ENCODE results near the gene TOMM5.

TOMM5 gene

DNA sequence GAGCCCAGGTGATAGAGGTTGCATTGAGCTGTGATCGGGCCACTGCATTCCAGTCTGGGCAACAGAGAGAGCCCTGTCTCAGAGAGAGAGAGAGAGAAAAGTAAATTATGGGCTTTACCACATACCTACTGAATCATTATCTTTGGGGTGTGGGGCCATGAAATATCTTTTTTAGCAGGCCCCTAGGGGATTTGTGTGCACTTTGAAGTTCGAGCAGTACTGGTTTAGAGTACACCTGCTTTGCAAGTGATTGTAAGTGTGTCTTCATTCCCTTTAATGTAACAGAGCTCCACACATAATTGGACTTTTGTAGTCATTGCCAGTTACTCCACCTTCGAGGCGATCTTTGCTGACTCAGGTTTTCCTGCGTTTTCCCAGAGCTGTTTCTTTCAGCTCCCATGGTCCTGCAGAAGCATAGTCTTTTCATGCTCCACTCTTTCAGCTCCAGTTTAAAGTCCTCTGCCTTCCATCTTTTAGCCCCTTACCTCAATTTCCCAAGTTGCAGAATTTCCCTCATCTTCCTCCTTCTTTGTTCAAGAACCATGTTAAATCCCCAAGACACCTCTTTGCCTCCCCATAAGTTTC lies 34.4 kb upstream of the TOMM5 start:
- Histone ChIP-seq H3K9me3 (ENCODE audit: control insufficient read depth, low read length) (no peaks in the 10 kb centered on the region), H3K23ac (ENCODE audit: low read length in 2 of 2) (no peak overlapping the region), H3K27ac (ENCODE audit: low read length, poor library complexity, severe bottlenecking) (no peak overlapping the region), H3K79me1 (replicated peaks; ENCODE audit: low read length, poor library complexity, severe bottlenecking) (no peaks in the 10 kb centered on the region), H4K91ac (ENCODE audit: low read length) (no peak overlapping the region), H2AK5ac (ENCODE audit: low read length, severe bottlenecking) (no peak overlapping the region), H3K4me1 (ENCODE audit: control insufficient read depth, insufficient read depth, low read depth, low read length) (no peaks in the 10 kb centered on the region), H4K8ac (ENCODE audit: low read length) (no peak overlapping the region), H2AFZ (ENCODE audit: low read depth, low read length) (no peak overlapping the region), H2BK120ac (ENCODE audit: low read depth, low read length) (no peak overlapping the region), H3K4me3 (ENCODE audit: insufficient read depth in 1 of 2, low read depth in 1 of 2, low read length in 2 of 2) (no peak overlapping the region), H3K36me3 (ENCODE audit: control insufficient read depth in 1 of 2, insufficient read depth in 2 of 2, low read depth in 1 of 2, low read length in 2 of 2) (no peaks in the 10 kb centered on the region), H3K14ac (ENCODE audit: low read length in 2 of 2) (no peak overlapping the region), H2BK15ac (ENCODE audit: low read depth, poor library complexity, severe bottlenecking) (no peak overlapping the region), H3K27me3 (ENCODE audit: control insufficient read depth in 1 of 2, insufficient read depth in 1 of 2, low read length in 2 of 2) (peaks cover 0 to 29% of the 10 kb centered on the region in 2 experiments), H2BK12ac (ENCODE audit: low read length in 2 of 2) (no peak overlapping the region), H3K4me2 (ENCODE audit: low read length, poor library complexity, severe bottlenecking) (no peak overlapping the region), H3K4ac (ENCODE audit: low read depth in 1 of 2, low read length in 2 of 2) (no peak overlapping the region), H2BK5ac (ENCODE audit: low read depth, low read length, poor library complexity, severe bottlenecking) (no peak overlapping the region), H3K9ac (ENCODE audit: low read length) (no peak overlapping the region), H3K18ac (ENCODE audit: low read depth in 1 of 2, low read length in 2 of 2) (no peak overlapping the region)
- 75% methylated on average over 5 of the region's 5 CpGs for WGBS
- no peak for DNase-seq

DNA sequence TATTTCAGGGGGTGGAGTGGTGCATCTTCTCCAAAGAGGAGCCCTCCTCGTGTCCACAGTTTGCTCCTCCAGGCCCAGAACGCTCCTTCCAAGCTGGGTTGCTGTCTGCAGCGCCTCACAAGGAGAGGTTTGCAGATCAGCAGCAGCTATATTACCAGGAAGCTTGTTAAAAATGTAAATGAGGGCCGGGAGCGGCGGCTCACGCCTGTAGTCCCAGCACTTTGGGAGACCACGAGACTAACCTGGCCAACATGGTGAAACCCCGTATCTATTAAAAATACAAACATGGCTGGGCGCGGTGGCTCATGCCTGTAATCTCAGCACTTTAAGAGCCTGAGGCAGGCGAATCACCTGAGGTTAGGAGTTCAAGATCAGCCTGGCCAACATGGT lies 33.4 kb upstream of the TOMM5 start:
- Histone ChIP-seq H2BK120ac (ENCODE audit: low read depth, low read length) (no peak overlapping the region), H4K91ac (ENCODE audit: low read length) (no peak overlapping the region), H3K23ac (ENCODE audit: low read length in 2 of 2) (no peak overlapping the region), H2AFZ (ENCODE audit: low read depth, low read length) (no peak overlapping the region), H3K9ac (ENCODE audit: low read length) (no peak overlapping the region), H3K27ac (ENCODE audit: low read length, poor library complexity, severe bottlenecking) (no peak overlapping the region), H4K8ac (ENCODE audit: low read length) (no peak overlapping the region), H2BK5ac (ENCODE audit: low read depth, low read length, poor library complexity, severe bottlenecking) (no peak overlapping the region), H3K4me3 (ENCODE audit: insufficient read depth in 1 of 2, low read depth in 1 of 2, low read length in 2 of 2) (no peak overlapping the region), H3K18ac (ENCODE audit: low read depth in 1 of 2, low read length in 2 of 2) (no peak overlapping the region), H3K4me2 (ENCODE audit: low read length, poor library complexity, severe bottlenecking) (no peak overlapping the region), H2BK12ac (ENCODE audit: low read length in 2 of 2) (no peak overlapping the region), H3K14ac (ENCODE audit: low read length in 2 of 2) (no peak overlapping the region), H3K79me1 (replicated peaks; ENCODE audit: low read length, poor library complexity, severe bottlenecking) (no peaks in the 10 kb centered on the region), H2AK5ac (ENCODE audit: low read length, severe bottlenecking) (no peak overlapping the region), H3K9me3 (ENCODE audit: control insufficient read depth, low read length) (no peaks in the 10 kb centered on the region), H2BK15ac (ENCODE audit: low read depth, poor library complexity, severe bottlenecking) (no peak overlapping the region), H3K36me3 (ENCODE audit: control insufficient read depth in 1 of 2, insufficient read depth in 2 of 2, low read depth in 1 of 2, low read length in 2 of 2) (no peaks in the 10 kb centered on the region), H3K4me1 (ENCODE audit: control insufficient read depth, insufficient read depth, low read depth, low read length) (no peaks in the 10 kb centered on the region), H3K4ac (ENCODE audit: low read depth in 1 of 2, low read length in 2 of 2) (no peak overlapping the region), H3K27me3 (ENCODE audit: control insufficient read depth in 1 of 2, insufficient read depth in 1 of 2, low read length in 2 of 2) (peaks cover 0 to 36% of the 10 kb centered on the region in 2 experiments)
- no peak for DNase-seq
- 79% methylated on average over 12 of the region's 12 CpGs for WGBS

DNA sequence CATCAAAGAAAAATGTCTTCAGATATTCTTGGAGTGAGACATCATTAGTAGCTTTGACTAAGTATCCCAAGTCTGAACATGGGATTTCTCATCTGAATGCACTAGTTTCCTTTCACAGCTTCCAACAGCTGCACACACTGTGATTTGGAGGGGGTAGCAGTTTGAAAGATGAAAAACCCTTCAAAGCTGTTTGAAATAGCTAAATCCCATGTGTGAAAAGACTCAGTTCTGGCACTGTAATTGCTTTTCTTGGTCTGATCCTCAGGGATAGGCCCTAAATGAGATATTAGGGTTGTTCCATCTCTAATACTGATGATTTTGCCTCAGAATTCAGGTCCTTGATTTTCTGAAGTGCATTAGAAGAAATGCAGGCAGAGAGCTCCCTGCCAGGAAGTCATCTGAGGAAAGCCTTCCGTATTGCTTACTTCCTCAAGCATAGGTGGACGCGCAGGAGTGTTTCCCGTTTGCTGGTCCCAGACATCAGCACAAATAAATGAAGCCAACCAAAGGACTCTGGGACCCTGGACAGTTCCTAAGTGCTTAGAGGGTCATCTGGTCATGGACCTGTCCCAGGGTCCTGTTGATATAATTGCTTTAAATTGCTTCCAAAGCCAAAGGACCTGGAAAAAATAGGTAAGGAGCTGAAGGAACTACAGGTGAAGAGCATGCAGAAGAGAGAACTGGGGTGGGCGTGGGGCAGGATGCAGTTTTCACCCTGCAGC lies 32.8 kb upstream of the TOMM5 start:
- Histone ChIP-seq H4K91ac (ENCODE audit: low read length) (no peak overlapping the region), H3K23ac (ENCODE audit: low read length in 2 of 2) (no peak overlapping the region), H2AFZ (ENCODE audit: low read depth, low read length) (no peak overlapping the region), H3K4me2 (ENCODE audit: low read length, poor library complexity, severe bottlenecking) (no peak overlapping the region), H2BK15ac (ENCODE audit: low read depth, poor library complexity, severe bottlenecking) (no peak overlapping the region), H3K9me3 (ENCODE audit: control insufficient read depth, low read length) (no peaks in the 10 kb centered on the region), H2BK120ac (ENCODE audit: low read depth, low read length) (no peak overlapping the region), H4K8ac (ENCODE audit: low read length) (no peak overlapping the region), H2AK5ac (ENCODE audit: low read length, severe bottlenecking) (no peak overlapping the region), H2BK12ac (ENCODE audit: low read length in 2 of 2) (no peak overlapping the region), H3K4me3 (ENCODE audit: insufficient read depth in 1 of 2, low read depth in 1 of 2, low read length in 2 of 2) (no peak overlapping the region), H3K27me3 (ENCODE audit: control insufficient read depth in 1 of 2, insufficient read depth in 1 of 2, low read length in 2 of 2) (peaks cover 0 to 36% of the 10 kb centered on the region in 2 experiments), H3K9ac (ENCODE audit: low read length) (no peak overlapping the region), H3K27ac (ENCODE audit: low read length, poor library complexity, severe bottlenecking) (no peak overlapping the region), H2BK5ac (ENCODE audit: low read depth, low read length, poor library complexity, severe bottlenecking) (no peak overlapping the region), H3K4ac (ENCODE audit: low read depth in 1 of 2, low read length in 2 of 2) (no peak overlapping the region), H3K79me1 (replicated peaks; ENCODE audit: low read length, poor library complexity, severe bottlenecking) (no peaks in the 10 kb centered on the region), H3K14ac (ENCODE audit: low read length in 2 of 2) (no peak overlapping the region), H3K36me3 (ENCODE audit: control insufficient read depth in 1 of 2, insufficient read depth in 2 of 2, low read depth in 1 of 2, low read length in 2 of 2) (no peaks in the 10 kb centered on the region), H3K4me1 (ENCODE audit: control insufficient read depth, insufficient read depth, low read depth, low read length) (no peaks in the 10 kb centered on the region), H3K18ac (ENCODE audit: low read depth in 1 of 2, low read length in 2 of 2) (no peak overlapping the region)
- 75% methylated on average over 5 of the region's 5 CpGs for WGBS
- DNase-seq, result no peak

DNA sequence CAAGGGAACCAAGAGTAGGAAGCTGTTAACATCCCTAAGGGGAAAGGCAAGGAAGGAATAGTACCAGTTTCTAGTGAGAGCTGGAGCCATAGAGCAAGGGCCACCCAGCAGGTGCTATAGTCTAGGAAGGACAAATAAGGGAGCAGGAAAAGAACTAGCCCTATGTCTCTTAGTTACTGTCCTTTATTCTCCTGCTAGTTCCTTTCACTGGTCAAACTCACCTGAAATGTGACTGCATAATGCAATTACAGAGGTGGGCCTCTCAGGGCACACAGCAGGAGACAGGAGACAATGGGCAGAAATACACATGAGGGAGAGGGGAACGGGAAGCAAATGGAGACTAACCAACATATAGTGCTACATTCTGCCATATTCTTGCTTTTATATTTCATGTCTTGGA lies 31.7 kb upstream of the TOMM5 start:
- no CpG with 5 or more reads among the region's 1 CpG for WGBS

More for the DNA sequence above, 31.7 kb upstream of the TOMM5 start:
- no peak overlapping the region for H3K9ac ChIP-seq (ENCODE audit: low read length)
- H4K8ac ChIP-seq (ENCODE audit: low read length), result no peak overlapping the region
- no peak overlapping the region for H3K4me2 ChIP-seq (ENCODE audit: low read length, poor library complexity, severe bottlenecking)
- H3K27me3 ChIP-seq (ENCODE audit: control insufficient read depth in 1 of 2, insufficient read depth in 1 of 2, low read length in 2 of 2), result peaks cover 0 to 39% of the 10 kb centered on the region in 2 experiments
- no peak overlapping the region for H2AFZ ChIP-seq (ENCODE audit: low read depth, low read length)
- no peaks in the 10 kb centered on the region for H3K9me3 ChIP-seq (ENCODE audit: control insufficient read depth, low read length)
- no peak overlapping the region for H3K27ac ChIP-seq (ENCODE audit: low read length, poor library complexity, severe bottlenecking)
- no peak overlapping the region for H3K4me3 ChIP-seq (ENCODE audit: insufficient read depth in 1 of 2, low read depth in 1 of 2, low read length in 2 of 2)
- H2AK5ac ChIP-seq (ENCODE audit: low read length, severe bottlenecking), result no peak overlapping the region
- H3K4ac ChIP-seq (ENCODE audit: low read depth in 1 of 2, low read length in 2 of 2), result no peak overlapping the region
- H2BK12ac ChIP-seq (ENCODE audit: low read length in 2 of 2), result no peak overlapping the region
- H2BK15ac ChIP-seq (ENCODE audit: low read depth, poor library complexity, severe bottlenecking), result no peak overlapping the region
- no peak overlapping the region for H3K18ac ChIP-seq (ENCODE audit: low read depth in 1 of 2, low read length in 2 of 2)
- H3K79me1 ChIP-seq (replicated peaks; ENCODE audit: low read length, poor library complexity, severe bottlenecking), result no peaks in the 10 kb centered on the region
- H3K14ac ChIP-seq (ENCODE audit: low read length in 2 of 2), result no peak overlapping the region
- no peak overlapping the region for H2BK120ac ChIP-seq (ENCODE audit: low read depth, low read length)
- no peak for DNase-seq
- no peaks in the 10 kb centered on the region for H3K36me3 ChIP-seq (ENCODE audit: control insufficient read depth in 1 of 2, insufficient read depth in 2 of 2, low read depth in 1 of 2, low read length in 2 of 2)
- H4K91ac ChIP-seq (ENCODE audit: low read length), result no peak overlapping the region
- H3K23ac ChIP-seq (ENCODE audit: low read length in 2 of 2), result no peak overlapping the region
- H3K4me1 ChIP-seq (ENCODE audit: control insufficient read depth, insufficient read depth, low read depth, low read length), result no peaks in the 10 kb centered on the region
- no peak overlapping the region for H2BK5ac ChIP-seq (ENCODE audit: low read depth, low read length, poor library complexity, severe bottlenecking)
